Stimulated activated naive CD8-positive, alpha-beta T cell treated with anti-CD3 and anti-CD28 coated beads, Interleukin-15, amount 100 ng/mL, for 72 hours (primary cell): ENCODE measurements around the gene PDSS2.

Source experiments
- ATAC-seq: fragments of 150-1000 bp; cut with Tn5 transposase; 2 replicates; pipeline ENCODE4 v1.10.0; 2021; ENCODE audit warnings: mild to moderate bottlenecking, moderate library complexity
- DNase-seq, 2 donors: peaks; one replicate each; pipeline ENCODE4 v3.0.0; 2021 to 2022
- H3K27ac Mint-ChIP-seq, 2 donors: one replicate each; pipeline ENCODE4 v1.8.0; 2022; ENCODE audit warnings: mild to moderate bottlenecking in 2 of 2, mixed read lengths in 2 of 2, moderate library complexity in 2 of 2
- H3K27me3 Mint-ChIP-seq: one replicate; pipeline ENCODE4 v1.8.0; 2022; ENCODE audit warnings: mixed read lengths
- H3K4me1 Mint-ChIP-seq: one replicate; pipeline ENCODE4 v1.8.0; 2022; ENCODE audit warnings: mild to moderate bottlenecking, mixed read lengths
- H3K4me3 Mint-ChIP-seq, 2 donors: one replicate each; pipeline ENCODE4 v1.8.0; 2022; ENCODE audit warnings: mild to moderate bottlenecking in 2 of 2, mixed read lengths in 2 of 2, moderate library complexity in 1 of 2
- H3K9me3 Mint-ChIP-seq, 2 donors: one replicate each; pipeline ENCODE4 v1.8.0; 2022; ENCODE audit warnings: mixed read lengths in 2 of 2

PDSS2 gene, protein sequence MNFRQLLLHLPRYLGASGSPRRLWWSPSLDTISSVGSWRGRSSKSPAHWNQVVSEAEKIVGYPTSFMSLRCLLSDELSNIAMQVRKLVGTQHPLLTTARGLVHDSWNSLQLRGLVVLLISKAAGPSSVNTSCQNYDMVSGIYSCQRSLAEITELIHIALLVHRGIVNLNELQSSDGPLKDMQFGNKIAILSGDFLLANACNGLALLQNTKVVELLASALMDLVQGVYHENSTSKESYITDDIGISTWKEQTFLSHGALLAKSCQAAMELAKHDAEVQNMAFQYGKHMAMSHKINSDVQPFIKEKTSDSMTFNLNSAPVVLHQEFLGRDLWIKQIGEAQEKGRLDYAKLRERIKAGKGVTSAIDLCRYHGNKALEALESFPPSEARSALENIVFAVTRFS

DNA sequence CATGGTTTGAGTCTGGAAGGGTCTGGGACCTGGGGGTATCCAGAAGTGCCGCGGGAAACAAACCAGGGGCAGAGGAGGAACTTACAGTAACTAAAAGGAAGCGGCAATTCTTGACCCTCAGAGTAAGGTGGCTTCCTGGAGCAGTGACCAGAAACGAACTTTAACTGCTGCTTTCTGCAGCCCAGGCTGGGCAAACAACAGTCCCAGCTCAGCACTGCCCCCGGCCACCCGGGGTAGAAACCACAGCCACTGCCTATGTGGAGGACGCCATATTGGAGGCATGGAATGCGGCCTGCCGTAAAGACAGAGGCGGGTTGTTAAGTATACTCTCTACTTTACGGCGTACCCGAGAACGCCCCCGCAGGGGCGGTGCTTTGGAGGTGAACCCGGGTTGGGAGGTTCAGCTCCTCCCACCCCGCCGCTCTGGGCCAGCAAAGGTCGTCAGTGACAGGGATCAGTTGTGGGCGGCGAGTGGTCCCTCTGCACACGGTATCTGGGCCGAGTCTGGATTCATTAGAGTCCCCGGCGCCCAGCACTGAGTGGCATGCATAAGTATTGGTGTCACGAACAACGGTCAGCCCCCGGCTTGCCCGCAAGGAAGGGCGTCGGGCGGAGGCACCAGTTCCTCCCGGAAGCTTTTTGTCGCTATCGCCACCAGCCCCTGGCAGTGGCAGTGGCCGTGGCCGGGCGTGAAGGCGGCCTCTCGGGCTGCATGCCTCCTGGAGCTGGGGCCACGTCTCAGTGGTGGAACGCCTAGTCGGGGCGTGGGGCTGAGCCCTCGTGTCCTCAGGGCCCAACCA is at the start of gene PDSS2:
TSS of gene PDSS2 (minus strand) at position 282 of the 800 bp plus-strand sequence. CDS start at position 3, 279 bp downstream.
- H3K4me1 Mint-ChIP-seq: peaks cover 29% of the 10 kb centered on the region
- no peaks in the 10 kb centered on the region for H3K9me3 Mint-ChIP-seq
- no peaks in the 10 kb centered on the region for H3K27me3 Mint-ChIP-seq
- peak within 1 kb of the TSS; percentile 97 to 98 for H3K4me3 Mint-ChIP-seq
- peak; percentile 95 for ATAC-seq
- H3K27ac Mint-ChIP-seq: peak within 1 kb of the TSS; percentile 96 to 97
- DNase-seq: peak; percentile 95 to 98

DNA sequence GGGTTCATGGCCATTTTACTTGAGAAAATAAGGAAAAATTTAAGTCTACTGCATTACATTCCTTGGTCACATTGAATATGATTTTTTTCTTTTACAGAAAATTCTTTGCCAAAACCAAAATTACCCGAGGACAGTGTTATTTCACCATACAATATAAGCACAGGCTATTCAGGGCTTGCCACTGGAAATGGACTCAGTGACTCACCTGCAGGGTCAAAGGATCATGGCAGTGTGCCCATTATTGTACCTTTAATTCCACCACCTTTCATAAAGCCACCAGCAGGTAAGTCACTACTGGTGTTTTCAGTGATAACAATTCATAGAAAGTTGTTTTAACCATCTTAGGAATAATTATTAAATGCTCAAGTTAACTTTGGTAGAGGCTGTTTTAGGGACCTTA is 46.8 kb upstream of the PDSS2 start:
- Mint-ChIP-seq H3K9me3 (no peaks in the 10 kb centered on the region), H3K4me1 (no peaks in the 10 kb centered on the region), H3K27ac (no peak overlapping the region), H3K27me3 (peaks cover 12% of the 10 kb centered on the region), H3K4me3 (no peak overlapping the region)
- DNase-seq (no peak), ATAC-seq (no peak)

DNA sequence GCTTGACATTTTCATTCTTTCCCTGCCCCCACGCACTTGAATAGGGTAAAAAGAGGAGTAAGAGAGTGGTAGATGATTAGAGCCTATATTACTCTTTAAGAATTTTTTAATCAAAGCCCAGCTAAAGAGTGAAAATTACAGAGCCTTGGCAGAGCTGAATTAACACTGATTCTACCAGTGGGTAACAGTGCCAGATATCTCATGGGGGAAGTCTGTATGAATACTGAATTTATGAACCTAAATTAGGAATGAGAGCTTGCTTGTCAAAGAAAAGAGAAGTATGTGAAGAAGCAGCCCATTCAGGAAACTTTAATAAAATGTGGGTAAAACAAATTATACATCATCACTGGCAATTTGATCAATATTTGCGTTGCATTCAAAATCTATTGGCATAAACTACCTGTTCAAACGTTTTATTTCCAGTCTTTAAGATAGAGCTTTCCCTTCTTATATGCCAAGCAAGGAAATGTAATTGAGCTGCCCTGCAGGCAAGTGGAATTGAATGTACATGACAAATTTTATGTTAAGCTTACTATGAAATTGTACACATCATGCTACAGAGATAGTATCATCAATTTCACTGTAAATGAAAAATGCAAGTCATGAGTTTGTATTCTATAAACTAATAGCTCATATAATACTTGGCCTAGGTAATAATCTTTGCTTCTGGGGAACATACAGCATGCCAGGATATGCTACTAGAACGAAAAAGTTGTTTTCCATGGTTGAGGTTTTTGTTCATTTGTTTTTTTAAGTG is 45.1 kb upstream of the PDSS2 start:
- Mint-ChIP-seq H3K4me3 (no peak overlapping the region), H3K9me3 (no peaks in the 10 kb centered on the region), H3K4me1 (no peaks in the 10 kb centered on the region), H3K27ac (no peak overlapping the region), H3K27me3 (peaks cover 12% of the 10 kb centered on the region)
- ATAC-seq (no peak), DNase-seq (no peak)

DNA sequence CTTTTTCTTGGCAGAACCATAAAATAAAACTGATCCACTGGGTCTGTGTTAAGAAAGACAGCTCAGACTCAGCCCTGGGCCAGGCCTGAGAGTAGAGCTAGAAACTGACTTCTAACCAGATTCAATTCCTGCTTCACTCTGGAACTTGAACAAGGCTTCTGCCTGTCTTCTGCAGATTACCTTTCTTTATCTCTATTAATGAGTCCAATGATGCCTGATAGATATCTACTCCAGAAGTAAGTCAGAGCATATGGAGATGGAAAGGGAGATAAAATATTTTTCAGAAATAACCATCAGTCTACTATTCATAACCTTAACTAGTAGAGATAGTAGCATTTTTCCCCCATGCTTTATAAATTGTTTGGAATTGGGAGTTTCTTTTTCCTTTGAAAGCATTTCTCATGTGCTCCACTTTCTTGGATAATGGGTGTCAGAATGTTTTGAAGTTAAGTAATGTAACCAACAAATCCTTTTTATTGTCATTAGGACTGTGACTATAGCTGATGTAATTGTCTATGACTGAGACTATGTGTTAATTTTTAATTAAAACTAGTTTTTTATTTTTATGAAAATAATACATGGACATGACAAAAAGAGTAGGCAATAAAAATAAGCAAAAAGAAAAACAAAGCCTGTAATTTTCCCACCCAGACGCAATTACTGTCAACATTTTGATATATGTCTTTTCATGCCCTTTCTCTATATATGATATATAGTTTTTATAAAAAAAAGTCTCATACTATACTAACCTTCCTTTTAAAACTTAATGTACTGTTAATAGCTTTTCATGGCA is 37.7 kb upstream of the PDSS2 start:
- ATAC-seq: no peak

DNA sequence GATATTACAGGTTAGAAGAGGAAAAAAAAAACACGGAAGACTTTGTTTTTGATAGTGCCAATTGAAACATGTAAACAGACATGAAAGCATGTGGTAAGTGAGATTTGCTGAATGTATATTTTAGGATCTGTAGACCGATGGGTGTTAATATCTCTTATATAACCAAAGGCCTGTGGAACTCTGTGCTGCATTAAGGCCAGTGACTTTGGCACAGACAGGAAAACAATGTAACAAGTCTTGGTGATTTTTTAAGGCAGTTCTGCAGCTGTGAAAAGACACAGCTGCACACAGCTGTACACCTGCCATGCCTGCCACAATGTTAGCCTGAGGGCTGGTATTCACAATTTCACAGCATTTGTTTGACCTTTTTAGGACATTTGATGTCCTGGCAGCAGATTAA is 36.6 kb upstream of the PDSS2 start:
- no peak overlapping the region for H3K27ac Mint-ChIP-seq
- ATAC-seq: no peak
- DNase-seq: no peak
- H3K9me3 Mint-ChIP-seq: no peaks in the 10 kb centered on the region
- no peaks in the 10 kb centered on the region for H3K27me3 Mint-ChIP-seq
- H3K4me1 Mint-ChIP-seq: peaks cover 17% of the 10 kb centered on the region
- no peak overlapping the region for H3K4me3 Mint-ChIP-seq

More for the DNA sequence above, 37.7 kb upstream of the PDSS2 start:
- H3K9me3 Mint-ChIP-seq: no peaks in the 10 kb centered on the region
- H3K27ac Mint-ChIP-seq: no peak overlapping the region
- H3K4me1 Mint-ChIP-seq: peaks cover 6% of the 10 kb centered on the region
- no peaks in the 10 kb centered on the region for H3K27me3 Mint-ChIP-seq
- H3K4me3 Mint-ChIP-seq: no peak overlapping the region
- no peak for DNase-seq

DNA sequence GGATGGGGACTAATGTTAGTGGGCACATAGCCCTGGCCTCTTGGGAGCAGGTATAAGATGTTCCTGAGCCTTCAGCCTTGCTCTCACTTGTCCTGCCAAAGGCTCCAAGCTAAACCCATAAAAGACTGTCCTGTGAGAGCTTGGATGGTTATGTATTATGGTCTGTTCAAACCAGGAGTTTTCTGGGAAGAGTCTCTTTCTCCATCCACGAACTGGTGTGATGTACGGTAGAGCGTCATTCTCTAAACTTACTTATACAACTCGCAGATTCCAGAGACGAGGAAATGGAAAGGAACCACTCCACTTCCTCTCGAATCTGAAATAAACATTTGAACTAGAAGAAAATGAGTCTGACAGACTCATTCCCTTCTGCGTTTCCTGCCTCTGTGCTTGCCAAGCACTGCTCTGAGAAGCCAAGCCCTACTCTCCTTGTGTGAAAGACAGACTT is 35.9 kb upstream of the PDSS2 start:
- Mint-ChIP-seq H3K9me3 (no peaks in the 10 kb centered on the region), H3K27me3 (no peaks in the 10 kb centered on the region), H3K4me1 (peaks cover 24% of the 10 kb centered on the region), H3K27ac (peak overlapping the region in 1 of 2 donors; percentile 1), H3K4me3 (no peak overlapping the region)
- no peak for DNase-seq
- ATAC-seq: no peak

DNA sequence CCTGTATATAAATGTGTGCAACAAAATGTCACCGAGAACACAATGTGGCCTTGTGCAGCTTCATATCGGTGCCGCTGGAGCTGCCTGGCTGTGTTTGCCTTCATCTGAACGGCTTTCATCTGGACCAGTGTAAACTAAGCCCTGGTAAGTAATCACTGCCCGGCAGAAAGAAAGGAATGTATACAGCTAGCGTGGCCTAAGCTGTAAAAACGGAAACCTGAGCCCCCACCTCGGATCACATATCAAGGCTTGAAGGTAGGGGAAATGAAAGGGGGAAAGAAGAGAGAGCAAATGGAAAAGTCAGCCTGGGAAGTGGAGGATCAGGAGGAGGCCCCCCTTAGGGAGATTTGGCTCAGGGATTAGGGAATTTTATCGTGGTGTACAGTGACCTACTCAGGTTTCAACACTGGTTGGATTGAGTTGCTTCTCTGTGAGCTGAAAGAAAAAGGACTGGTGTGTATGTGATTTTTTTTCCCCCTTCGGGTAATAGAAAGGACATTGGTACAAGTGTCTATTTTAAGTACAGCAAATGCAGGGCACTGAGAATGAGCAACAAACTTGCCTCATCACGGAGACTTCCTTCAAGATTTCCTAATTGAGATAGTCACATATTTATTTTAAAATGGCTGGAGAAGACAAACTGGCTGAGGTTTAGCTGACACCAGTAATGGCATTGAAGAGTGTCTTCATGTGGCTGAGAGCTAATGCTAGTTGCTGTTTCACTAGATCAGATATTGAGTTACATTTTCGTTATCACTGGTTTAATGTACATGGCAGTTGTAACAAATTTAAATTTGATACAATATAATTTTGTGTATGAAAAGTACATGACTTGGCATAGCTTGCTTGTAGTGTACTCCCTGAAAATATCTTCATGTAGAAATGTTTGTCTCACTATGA is 34.0 kb upstream of the PDSS2 start:
- no peak for ATAC-seq
- H3K4me1 Mint-ChIP-seq: peaks cover 31% of the 10 kb centered on the region
- H3K4me3 Mint-ChIP-seq: no peak overlapping the region
- no peaks in the 10 kb centered on the region for H3K9me3 Mint-ChIP-seq
- DNase-seq: no peak
- H3K27ac Mint-ChIP-seq: no peak overlapping the region
- H3K27me3 Mint-ChIP-seq: peaks cover 9% of the 10 kb centered on the region

DNA sequence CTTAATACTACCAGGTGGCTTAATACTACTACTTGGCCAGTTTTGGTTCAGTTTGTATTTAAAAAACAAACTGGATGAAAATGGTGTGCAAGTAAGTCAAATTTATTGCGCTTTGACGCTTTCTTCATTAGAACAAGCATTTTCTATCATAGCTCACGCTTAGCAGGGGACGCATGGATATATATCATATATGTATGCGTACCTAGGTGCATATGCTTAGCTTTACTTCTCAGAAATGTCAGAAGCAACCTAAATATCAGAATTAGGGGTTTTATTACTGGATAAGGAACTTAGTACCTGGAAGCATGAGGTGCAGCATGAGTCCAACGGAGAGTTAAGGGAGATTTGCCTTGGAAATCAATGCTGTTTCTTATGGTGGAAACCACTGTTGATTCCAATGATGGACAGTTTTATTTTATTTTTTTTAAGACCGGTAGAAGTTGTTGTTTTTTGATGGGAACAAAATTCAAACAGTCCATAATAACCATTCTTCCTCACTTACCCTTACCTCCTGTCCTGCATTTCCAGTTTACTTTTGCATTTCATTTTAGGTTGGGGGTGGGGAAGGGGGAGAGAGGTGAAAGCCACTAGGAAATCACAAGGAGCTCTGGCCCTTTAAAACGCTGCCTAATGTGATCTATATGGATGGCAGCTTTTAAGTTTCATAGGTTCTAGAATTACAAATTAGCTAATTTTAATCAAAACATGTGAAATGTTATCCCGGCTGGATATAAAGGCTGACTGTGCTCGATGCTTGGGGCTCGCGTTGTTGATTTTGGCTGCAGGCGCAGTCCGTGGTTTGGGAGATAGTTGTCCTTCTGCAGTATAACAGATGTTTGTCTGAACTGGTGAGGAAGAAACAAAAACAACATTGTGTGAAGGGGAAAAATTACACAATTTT is 32.6 kb upstream of the PDSS2 start:
- ATAC-seq: no peak
- Mint-ChIP-seq H3K4me1 (peaks cover 39% of the 10 kb centered on the region), H3K4me3 (peak overlapping the region; percentile 89 to 90), H3K27me3 (peaks cover 21% of the 10 kb centered on the region), H3K9me3 (no peaks in the 10 kb centered on the region), H3K27ac (no peak overlapping the region)
- no peak for DNase-seq

DNA sequence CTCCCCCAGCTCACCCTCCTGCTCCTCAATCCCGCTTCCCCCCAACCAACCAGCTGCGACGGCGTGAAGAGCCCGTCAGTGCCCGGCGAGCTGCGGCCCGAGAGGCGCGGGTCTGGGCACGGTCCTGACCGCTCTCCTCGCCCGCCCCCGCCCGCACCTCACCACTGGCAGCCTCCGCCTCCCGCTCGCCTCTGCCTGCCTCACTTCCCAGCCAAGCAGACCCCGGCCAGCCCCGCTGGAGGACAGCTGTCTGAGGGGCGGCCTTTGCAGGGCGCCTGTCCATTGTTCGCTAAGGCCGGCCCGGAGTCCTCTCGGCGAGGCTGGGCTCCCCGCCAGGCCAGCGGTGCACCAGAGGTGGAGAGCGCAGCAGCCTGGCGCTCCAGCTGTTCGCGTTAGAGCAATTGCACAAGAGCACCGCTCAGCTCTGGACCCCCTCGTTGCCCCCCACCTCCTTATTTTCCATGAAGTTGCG is 31.8 kb upstream of the PDSS2 start:
- H3K27me3 Mint-ChIP-seq: peaks cover 30% of the 10 kb centered on the region
- peaks cover 39% of the 10 kb centered on the region for H3K4me1 Mint-ChIP-seq
- H3K27ac Mint-ChIP-seq: no peak overlapping the region
- ATAC-seq: peak; percentile 16
- H3K4me3 Mint-ChIP-seq: peak overlapping the region; percentile 89 to 90
- peak; percentile 13 to 16 for DNase-seq
- no peaks in the 10 kb centered on the region for H3K9me3 Mint-ChIP-seq

DNA sequence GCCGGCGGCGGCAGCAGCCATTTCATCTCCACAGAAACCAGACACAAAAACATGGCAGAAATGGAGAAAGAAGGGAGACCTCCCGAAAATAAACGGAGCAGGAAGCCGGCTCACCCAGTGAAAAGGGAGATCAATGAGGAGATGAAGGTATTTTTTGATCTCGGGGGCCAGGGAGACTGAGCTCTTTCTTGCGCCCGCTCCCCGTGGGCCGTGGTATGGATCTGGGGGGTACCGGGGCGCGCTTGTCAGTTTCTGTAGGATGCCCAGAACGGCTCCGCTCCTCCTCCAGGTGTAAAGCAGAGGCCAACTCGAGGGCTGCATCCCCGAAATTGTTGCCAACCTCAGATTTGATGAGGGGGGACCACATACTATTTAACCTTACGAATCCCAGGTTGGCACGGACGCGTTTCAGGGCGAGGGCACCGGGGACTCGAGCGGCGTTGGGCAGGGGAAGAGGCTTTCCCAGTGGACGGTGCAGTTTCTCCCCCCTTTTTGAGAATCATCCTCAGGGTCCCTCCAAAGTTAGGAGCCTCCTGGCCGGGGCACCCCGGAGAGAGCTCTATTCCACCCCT is 31.3 kb upstream of the PDSS2 start:
- peak overlapping the region; percentile 89 to 90 for H3K4me3 Mint-ChIP-seq
- H3K9me3 Mint-ChIP-seq: no peaks in the 10 kb centered on the region
- H3K27me3 Mint-ChIP-seq: peaks cover 35% of the 10 kb centered on the region
- peak overlapping the region; percentile 57 to 66 for H3K27ac Mint-ChIP-seq
- H3K4me1 Mint-ChIP-seq: peaks cover 39% of the 10 kb centered on the region
- ATAC-seq: peak; percentile 32
- DNase-seq: peak; percentile 5 to 13

DNA sequence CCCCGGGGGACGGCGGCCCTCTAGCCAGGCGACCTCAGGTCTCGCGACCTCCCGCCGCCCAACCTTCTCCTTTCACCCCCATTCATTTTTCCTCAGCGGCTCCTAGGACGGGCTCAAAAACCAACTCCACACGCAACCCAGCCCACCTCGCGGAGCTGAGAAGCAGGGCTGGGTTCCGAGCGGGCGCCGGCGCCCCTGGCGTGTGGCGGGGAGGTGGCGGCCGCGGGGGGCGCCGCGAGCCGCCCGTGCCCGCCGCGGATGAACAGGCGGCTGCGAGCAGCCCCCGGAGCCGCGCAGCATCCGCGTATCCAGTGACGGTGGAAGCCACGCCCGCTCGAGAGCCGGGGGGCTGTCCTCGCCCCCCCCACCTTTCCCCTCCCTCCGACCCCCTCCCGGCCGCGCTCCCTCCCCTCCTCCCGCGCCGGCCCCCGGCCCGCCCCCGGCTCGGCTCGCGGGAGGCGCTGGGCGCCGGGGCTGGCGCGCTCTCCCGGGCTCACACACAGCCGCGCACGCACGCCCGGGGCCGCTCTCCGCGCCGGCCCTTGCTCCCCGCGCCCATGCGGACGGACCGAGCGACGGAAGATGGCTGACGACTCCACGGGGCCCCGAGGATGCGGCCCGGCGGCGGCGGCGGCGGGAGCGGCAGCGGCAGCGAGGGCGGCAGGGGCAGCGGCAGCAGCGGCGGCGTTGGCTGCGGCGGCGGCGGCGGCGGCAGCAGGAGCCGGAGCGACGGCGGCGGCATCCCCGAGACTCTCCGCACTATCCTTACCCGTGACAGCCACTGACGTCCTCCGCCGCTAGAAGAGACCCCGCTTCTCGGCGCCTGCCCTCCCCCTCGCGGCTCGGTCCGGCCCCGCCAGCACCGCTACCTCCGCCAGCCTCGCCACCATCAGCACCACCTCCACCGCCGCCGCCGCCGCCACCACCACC is 30.5 kb upstream of the PDSS2 start, which contains the start of gene SOBP:
TSS of gene SOBP (plus strand) at position 482 of the 930 bp plus-strand sequence. CDS start 500 bp downstream, outside the sequence.
- peaks cover 35% of the 10 kb centered on the region for H3K27me3 Mint-ChIP-seq
- peaks cover 34% of the 10 kb centered on the region for H3K4me1 Mint-ChIP-seq
- no peaks in the 10 kb centered on the region for H3K9me3 Mint-ChIP-seq
- peak within 1 kb of the TSS; percentile 95 to 96 for H3K4me3 Mint-ChIP-seq
- DNase-seq (peak; percentile 34 to 49), ATAC-seq (peak; percentile 70)
- H3K27ac Mint-ChIP-seq: peak within 1 kb of the TSS; percentile 57 to 66
